Thymus (tissue), 11 donors: ENCODE measurements around the gene ERGIC1. TPM values are rescaled to one million over a fixed set of nuclear protein-coding genes. Genes with fewer than 3 reads are reported as not detected.

Experiments
- DNase-seq, 9 donors: peaks; one replicate each; pipeline ENCODE4 v3.0.0-alpha.2; 2013; ENCODE audit warnings: low spot score in 9 of 9, low read depth in 6 of 9, missing footprints in 1 of 9
- H3K27ac ChIP-seq, 2 donors: one replicate each; pipeline ENCODE4 v1.5.1; 2013; ENCODE audit warnings: control low read depth in 1 of 2, low read depth in 1 of 2, low read length in 1 of 2, mild to moderate bottlenecking in 1 of 2, moderate library complexity in 1 of 2
- H3K27me3 ChIP-seq, 2 donors: one replicate each; pipeline ENCODE4 v1.5.1; 2013; ENCODE audit warnings: low read length in 1 of 2; ENCODE audit not compliant: control insufficient read depth in 2 of 2, insufficient read depth in 1 of 2
- H3K36me3 ChIP-seq, 2 donors: one replicate each; pipeline ENCODE4 v1.5.1; 2013; ENCODE audit warnings: low read length in 1 of 2, mild to moderate bottlenecking in 1 of 2, moderate library complexity in 1 of 2; ENCODE audit not compliant: control insufficient read depth in 2 of 2, insufficient read depth in 2 of 2
- H3K4me1 ChIP-seq, 2 donors: one replicate each; pipeline ENCODE4 v1.5.1; 2013; ENCODE audit warnings: low read length in 2 of 2; ENCODE audit not compliant: control insufficient read depth in 2 of 2, insufficient read depth in 2 of 2
- H3K4me3 ChIP-seq, 2 donors: one replicate each; pipeline ENCODE4 v1.5.1; 2013; ENCODE audit warnings: low read length in 2 of 2, control low read depth in 1 of 2, mild to moderate bottlenecking in 1 of 2
- H3K9me3 ChIP-seq, 2 donors: one replicate each; pipeline ENCODE4 v1.5.1; 2013; ENCODE audit warnings: low read length in 1 of 2, mild to moderate bottlenecking in 1 of 2; ENCODE audit not compliant: control insufficient read depth in 2 of 2, insufficient read depth in 1 of 2
- WGBS: extraction: QIAGEN DNeasy Blood & Tissue Kit; methylation state at CpG from one replicate; pipeline ENCODE4 v1.1.7; 2013; 5-methylcytosine and 5-hydroxymethylcytosine counted together
- polyA plus RNA-seq: library from polyadenylated mRNA; stranded (reverse); fragments of 200-250 nt; gene quantifications from one replicate; pipeline ENCODE4 v1.2.3, GENCODE V29; 2013
- total RNA-seq: library from RNA; stranded (reverse); fragments of 120-200 nt; gene quantifications from one replicate; pipeline ENCODE4 v1.2.4, GENCODE V29; 2013
- donor health status: healthy.

The ERGIC1 gene
- total and polyA plus RNA-seq, 2 donors: 57.2 to 69.2 TPM

DNA sequence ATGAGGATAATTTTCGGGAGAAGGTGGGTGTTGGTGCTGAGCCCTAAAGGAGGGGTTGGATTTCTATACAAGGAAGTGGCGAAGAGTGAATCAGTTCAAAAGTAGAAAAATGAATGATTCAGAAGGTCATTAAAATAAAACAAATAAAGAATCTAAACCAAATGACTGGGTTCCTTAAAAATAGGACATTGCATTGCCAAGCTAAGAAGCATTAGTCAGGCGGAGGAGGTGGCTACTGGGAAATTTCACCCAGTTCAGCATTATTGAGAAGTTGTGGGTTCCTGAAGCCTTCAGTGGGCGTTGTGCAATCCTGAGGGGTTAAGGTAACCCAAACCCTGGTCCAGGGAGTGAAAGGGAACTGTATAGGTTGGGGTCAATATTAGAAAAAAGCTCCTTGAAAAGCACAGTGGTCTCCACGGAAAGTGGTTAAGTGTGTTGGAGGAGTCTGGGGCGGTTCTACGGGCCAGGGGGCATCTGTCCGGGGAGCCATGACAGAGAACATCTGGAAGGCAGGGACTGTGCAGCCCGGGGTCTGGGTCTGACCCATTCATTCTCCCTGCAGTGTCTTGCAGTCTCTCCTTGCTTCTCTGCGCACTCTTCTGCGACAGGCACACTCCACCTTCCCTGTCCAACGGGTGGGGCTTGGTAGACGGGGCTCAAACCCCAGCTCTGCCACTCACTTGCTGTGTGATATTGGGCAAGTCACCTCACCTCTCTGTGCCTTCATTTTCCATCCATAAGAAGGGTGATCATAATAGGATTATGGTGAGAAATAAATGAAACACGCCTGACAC lies 35.4 kb upstream of the ERGIC1 start:
- Histone ChIP-seq H3K36me3 (no peaks in the 10 kb centered on the region), H3K27ac (no peak overlapping the region), H3K27me3 (no peaks in the 10 kb centered on the region), H3K4me3 (no peak overlapping the region), H3K4me1 (peaks cover 44 to 69% of the 10 kb centered on the region in 2 donors), H3K9me3 (peaks cover 0 to 8% of the 10 kb centered on the region in 2 donors)
- DNase-seq: no peak
- WGBS: 93% methylated on average over 14 of the region's 14 CpGs

DNA sequence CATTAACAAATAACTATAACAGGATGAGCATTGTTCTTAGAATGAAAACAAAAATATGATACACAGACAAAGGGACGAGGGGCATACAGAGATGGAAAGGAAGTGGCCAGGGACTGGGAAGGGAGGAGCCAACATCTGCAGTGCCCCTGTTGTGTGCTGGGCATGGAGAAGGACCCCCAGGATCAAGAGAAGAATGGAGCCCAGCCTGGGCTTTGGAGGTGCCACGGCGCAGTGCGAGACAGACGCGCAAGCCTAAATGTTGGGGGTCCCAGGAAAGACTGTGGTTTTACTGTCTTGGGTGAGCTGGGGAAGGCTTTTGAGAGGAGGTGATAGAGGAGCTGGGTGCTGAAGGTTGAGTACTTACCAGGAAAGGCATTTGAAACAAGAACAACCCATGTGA lies 34.6 kb upstream of the ERGIC1 start:
- 83% methylated on average over 6 of the region's 6 CpGs for WGBS
- H3K4me3 ChIP-seq: no peak overlapping the region
- no peaks in the 10 kb centered on the region for H3K27me3 ChIP-seq
- peak overlapping the region in 1 of 2 donors; percentile 79 for H3K27ac ChIP-seq
- peaks cover 36 to 61% of the 10 kb centered on the region in 2 donors for H3K4me1 ChIP-seq
- H3K36me3 ChIP-seq: no peaks in the 10 kb centered on the region
- DNase-seq: no peak
- peaks cover 0 to 1% of the 10 kb centered on the region in 2 donors for H3K9me3 ChIP-seq

DNA sequence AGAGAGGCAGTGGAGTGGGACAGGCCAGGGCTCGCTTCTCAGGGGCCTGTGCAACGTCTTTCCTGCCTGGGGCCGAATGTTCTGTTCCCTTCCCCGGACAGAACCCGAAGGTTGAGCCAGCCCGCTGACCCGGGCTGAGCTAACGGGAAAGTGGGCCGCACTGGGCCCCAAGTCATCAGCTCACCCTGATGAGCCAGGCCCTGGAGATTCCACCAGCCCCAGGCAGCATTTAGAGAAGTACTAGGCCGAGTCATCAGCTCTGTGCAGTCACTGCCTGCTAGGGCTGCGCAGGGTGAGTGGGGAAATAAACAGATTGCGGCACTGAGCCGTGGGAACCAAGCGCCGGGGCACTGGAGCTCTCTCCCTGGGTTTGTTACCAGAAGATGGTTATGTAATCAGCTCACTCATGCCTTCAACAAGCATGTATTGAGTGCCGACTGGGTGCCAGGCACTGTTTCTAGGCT lies 33.9 kb upstream of the ERGIC1 start:
- peak overlapping the region in 1 of 2 donors; percentile 15 for H3K27ac ChIP-seq

DNA sequence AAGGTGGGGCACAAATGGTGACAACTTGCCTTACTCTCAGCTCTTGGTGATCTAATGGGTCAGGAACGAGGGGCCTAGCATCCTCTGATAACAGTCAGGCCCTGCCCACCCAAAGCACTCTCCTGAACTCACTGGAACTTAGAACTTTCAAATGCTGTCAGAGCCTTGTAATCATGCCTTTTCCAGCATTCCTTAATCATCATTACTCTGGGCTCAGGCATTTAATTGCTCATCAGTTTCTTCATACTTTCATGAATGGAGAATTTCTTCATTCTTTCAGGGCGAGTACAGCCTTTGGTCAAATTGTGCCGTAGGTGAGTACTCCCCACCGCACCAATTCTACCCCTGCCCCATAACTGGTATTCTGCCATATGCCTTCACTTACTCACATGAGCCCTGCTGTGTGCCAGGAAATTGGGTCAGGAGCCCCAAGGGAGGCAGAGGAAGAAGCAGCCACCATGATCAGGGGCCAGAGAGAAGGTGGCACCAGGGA lies 32.8 kb upstream of the ERGIC1 start:
- H3K4me1 ChIP-seq: peaks cover 25 to 48% of the 10 kb centered on the region in 2 donors
- no peaks in the 10 kb centered on the region for H3K27me3 ChIP-seq
- H3K27ac ChIP-seq: no peak overlapping the region
- H3K36me3 ChIP-seq: no peaks in the 10 kb centered on the region
- 95% methylated on average over 4 of the region's 4 CpGs for WGBS
- H3K9me3 ChIP-seq: no peaks in the 10 kb centered on the region
- H3K4me3 ChIP-seq: no peak overlapping the region
- DNase-seq: no peak

More for the DNA sequence above, 33.9 kb upstream of the ERGIC1 start:
- 92% methylated on average over 16 of the region's 16 CpGs for WGBS
- H3K4me1 ChIP-seq: peaks cover 31 to 57% of the 10 kb centered on the region in 2 donors
- no peaks in the 10 kb centered on the region for H3K9me3 ChIP-seq
- H3K36me3 ChIP-seq: no peaks in the 10 kb centered on the region
- no peak overlapping the region for H3K4me3 ChIP-seq
- H3K27me3 ChIP-seq: no peaks in the 10 kb centered on the region
- no peak for DNase-seq

- Histone ChIP-seq H3K36me3 (no peaks in the 10 kb centered on the region), H3K27ac (no peak overlapping the region), H3K4me3 (no peak overlapping the region), H3K27me3 (no peaks in the 10 kb centered on the region), H3K9me3 (no peaks in the 10 kb centered on the region), H3K4me1 (peaks cover 21 to 43% of the 10 kb centered on the region in 2 donors)
- 95% methylated on average over 2 of the region's 2 CpGs for WGBS
- no peak for DNase-seq
These were observed 31.9 kb upstream of the ERGIC1 start for GRCh38 chr5:172802112-172802511.

- H3K4me1 ChIP-seq: peaks cover 22 to 43% of the 10 kb centered on the region in 2 donors
- H3K27ac ChIP-seq: no peak overlapping the region
- DNase-seq: no peak
- no peaks in the 10 kb centered on the region for H3K36me3 ChIP-seq
- no peak overlapping the region for H3K4me3 ChIP-seq
- WGBS: 99% methylated on average over 4 of the region's 4 CpGs
- no peaks in the 10 kb centered on the region for H3K9me3 ChIP-seq
- no peaks in the 10 kb centered on the region for H3K27me3 ChIP-seq
These were observed 31.4 kb upstream of the ERGIC1 start for GRCh38 chr5:172802567-172803176.

DNA sequence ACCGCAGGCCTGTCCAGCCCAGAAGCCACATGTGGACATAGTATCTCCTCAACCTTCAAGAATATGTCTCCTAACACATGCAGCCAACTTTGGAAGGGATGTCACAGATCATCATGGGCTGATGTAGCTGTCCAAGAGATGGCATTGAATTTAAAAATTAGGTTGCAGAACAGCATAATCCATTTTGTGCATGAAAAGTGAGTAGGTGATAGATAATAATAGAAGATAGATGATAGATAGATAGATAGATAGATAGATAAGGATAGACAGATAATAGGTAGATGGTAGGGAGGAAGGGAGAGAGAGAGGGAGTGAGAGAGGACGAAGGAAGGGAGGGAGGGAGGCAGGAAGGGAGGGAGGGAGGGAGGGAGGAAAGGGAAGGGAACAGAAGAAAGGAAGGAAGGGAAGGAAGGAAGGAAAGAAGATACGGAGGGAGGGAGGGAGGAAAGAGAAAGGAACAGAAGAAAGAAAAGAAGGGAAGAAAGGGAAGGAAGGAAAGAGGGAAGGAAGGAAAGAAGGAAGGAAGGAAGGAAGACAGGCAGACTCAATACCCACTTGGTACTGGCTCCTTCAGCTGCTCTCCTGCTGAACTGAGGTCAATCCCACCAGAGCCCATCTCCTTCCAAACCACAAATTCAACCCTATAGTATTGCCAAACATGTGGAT lies 28.9 kb upstream of the ERGIC1 start:
- H3K36me3 ChIP-seq: no peaks in the 10 kb centered on the region
- 94% methylated on average over 3 of the region's 3 CpGs for WGBS
- no peak for DNase-seq
- H3K4me3 ChIP-seq: no peak overlapping the region
- H3K27ac ChIP-seq: no peak overlapping the region
- peaks cover 5 to 25% of the 10 kb centered on the region in 2 donors for H3K4me1 ChIP-seq
- no peaks in the 10 kb centered on the region for H3K27me3 ChIP-seq
- no peaks in the 10 kb centered on the region for H3K9me3 ChIP-seq

DNA sequence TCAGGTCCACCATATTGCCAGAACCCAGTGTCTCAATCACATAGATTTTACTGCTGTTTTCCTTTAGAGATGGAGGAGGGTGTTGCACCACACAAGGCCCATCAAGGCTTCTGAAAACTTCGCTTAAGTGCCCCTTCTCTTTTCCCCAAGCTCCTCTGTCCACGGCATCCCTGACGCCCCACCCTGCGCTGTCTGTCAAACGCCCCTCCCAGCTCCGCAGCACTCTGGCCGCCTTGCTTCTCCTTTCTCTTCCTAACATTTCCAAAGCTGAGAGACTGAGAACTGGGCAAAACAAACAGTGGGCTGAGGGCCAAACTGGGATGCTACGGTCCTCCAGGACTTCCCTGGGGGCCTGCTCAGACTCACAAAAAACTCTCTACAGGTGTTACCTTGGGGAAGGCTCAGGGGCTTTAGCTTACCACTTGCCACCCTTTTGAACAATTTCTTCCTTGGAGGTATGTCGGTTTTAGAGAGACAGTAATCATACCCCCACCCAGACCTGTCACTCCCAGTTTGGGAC lies 28.3 kb upstream of the ERGIC1 start:
- 94% methylated on average over 9 of the region's 9 CpGs for WGBS
- Histone ChIP-seq H3K27me3 (no peaks in the 10 kb centered on the region), H3K9me3 (no peaks in the 10 kb centered on the region), H3K27ac (no peak overlapping the region), H3K4me1 (peaks cover 5 to 22% of the 10 kb centered on the region in 2 donors), H3K4me3 (no peak overlapping the region), H3K36me3 (no peaks in the 10 kb centered on the region)
- DNase-seq: no peak
